ENCODE measurements around the gene FRAS1. TPM values are rescaled to one million over a fixed set of nuclear protein-coding genes. Genes with fewer than 3 reads are reported as not detected.
"Not testable (repeated sequence)": the region's sequence is repeated elsewhere in the genome, so short reads cannot be mapped to it uniquely, and the experiment has no call there.

The FRAS1 gene
- total RNA-seq, 2 donors from 2014 or later = 2.1 to 4.0 TPM

- no peak overlapping the region for H3K9ac ChIP-seq (ENCODE audit: low read depth in 2 of 2, low read length in 2 of 2)
- H3K27ac ChIP-seq = no peak overlapping the region
- intact Hi-C loops (cut with DNase I) = no loop called here
- no peak overlapping the region for H3K4me3 ChIP-seq
- DNase-seq = no peak
- H3K4me1 ChIP-seq = no peaks in the 10 kb centered on the region
- no peaks in the 10 kb centered on the region for H3K27me3 ChIP-seq
- TF ChIP-seq, protein P1, sequence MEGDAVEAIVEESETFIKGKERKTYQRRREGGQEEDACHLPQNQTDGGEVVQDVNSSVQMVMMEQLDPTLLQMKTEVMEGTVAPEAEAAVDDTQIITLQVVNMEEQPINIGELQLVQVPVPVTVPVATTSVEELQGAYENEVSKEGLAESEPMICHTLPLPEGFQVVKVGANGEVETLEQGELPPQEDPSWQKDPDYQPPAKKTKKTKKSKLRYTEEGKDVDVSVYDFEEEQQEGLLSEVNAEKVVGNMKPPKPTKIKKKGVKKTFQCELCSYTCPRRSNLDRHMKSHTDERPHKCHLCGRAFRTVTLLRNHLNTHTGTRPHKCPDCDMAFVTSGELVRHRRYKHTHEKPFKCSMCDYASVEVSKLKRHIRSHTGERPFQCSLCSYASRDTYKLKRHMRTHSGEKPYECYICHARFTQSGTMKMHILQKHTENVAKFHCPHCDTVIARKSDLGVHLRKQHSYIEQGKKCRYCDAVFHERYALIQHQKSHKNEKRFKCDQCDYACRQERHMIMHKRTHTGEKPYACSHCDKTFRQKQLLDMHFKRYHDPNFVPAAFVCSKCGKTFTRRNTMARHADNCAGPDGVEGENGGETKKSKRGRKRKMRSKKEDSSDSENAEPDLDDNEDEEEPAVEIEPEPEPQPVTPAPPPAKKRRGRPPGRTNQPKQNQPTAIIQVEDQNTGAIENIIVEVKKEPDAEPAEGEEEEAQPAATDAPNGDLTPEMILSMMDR (IDR thresholded peaks at IDR 0.05) = no peak
- no peaks in the 10 kb centered on the region for H3K9me3 ChIP-seq
- no peaks in the 10 kb centered on the region for H3K36me3 ChIP-seq
Measured at GRCh38 chr4:78267790-78268189, 210.7 kb downstream of the FRAS1 start.

- no peak overlapping the region for H3K27ac ChIP-seq
Measured at GRCh38 chr4:78268597-78268996, 211.5 kb downstream of the FRAS1 start.

DNA sequence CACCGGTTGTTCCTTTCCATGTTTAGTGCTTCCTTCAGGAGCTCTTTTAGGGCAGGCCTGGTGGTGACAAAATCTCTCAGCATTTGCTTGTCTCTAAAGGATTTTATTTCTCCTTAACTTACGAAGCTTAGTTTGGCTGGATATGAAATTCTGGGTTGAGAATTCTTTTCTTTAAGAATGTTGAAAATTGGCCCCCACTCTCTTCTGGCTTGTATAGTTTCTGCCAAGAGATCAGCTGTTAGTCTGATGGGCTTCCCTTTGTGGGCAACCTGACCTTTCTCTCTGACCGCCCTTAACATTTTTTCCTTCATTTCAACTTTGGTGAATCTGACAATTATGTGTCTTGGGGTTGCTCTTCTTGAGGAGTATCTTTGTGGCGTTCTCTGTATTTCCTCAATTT lies 218.3 kb downstream of the FRAS1 start:
- H3K27me3 ChIP-seq; H3K9ac ChIP-seq (ENCODE audit: low read depth in 2 of 2, low read length in 2 of 2); H3K36me3 ChIP-seq; H3K4me3 ChIP-seq; intact Hi-C loops (cut with DNase I); DNase-seq; H3K27ac ChIP-seq; H3K4me1 ChIP-seq; H3K9me3 ChIP-seq: not testable (repeated sequence)

More at GRCh38 chr4:78268597-78268996, 211.5 kb downstream of the FRAS1 start:
- no peak overlapping the region for H3K4me3 ChIP-seq
- intact Hi-C loops (cut with DNase I) = no loop called here
- no peak overlapping the region for H3K9ac ChIP-seq (ENCODE audit: low read depth in 2 of 2, low read length in 2 of 2)
- no peaks in the 10 kb centered on the region for H3K9me3 ChIP-seq
- H3K27me3 ChIP-seq = no peaks in the 10 kb centered on the region
- no peaks in the 10 kb centered on the region for H3K4me1 ChIP-seq
- H3K36me3 ChIP-seq = no peaks in the 10 kb centered on the region
- TF ChIP-seq, protein P1 (IDR thresholded peaks at IDR 0.05) = no peak
- DNase-seq = no peak

GRCh38 chr4:78286281-78286680 lies 229.2 kb downstream of the FRAS1 start:
- no peaks in the 10 kb centered on the region for H3K9me3 ChIP-seq
- no peak overlapping the region for H3K4me3 ChIP-seq
- no peaks in the 10 kb centered on the region for H3K36me3 ChIP-seq
- no peaks in the 10 kb centered on the region for H3K4me1 ChIP-seq
- DNase-seq = no peak
- no peak overlapping the region for H3K9ac ChIP-seq (ENCODE audit: low read depth in 2 of 2, low read length in 2 of 2)
- H3K27me3 ChIP-seq = no peaks in the 10 kb centered on the region
- intact Hi-C loops (cut with DNase I) = no loop called here
- TF ChIP-seq, protein P1 (IDR thresholded peaks at IDR 0.05) = no peak
- no peak overlapping the region for H3K27ac ChIP-seq

DNA sequence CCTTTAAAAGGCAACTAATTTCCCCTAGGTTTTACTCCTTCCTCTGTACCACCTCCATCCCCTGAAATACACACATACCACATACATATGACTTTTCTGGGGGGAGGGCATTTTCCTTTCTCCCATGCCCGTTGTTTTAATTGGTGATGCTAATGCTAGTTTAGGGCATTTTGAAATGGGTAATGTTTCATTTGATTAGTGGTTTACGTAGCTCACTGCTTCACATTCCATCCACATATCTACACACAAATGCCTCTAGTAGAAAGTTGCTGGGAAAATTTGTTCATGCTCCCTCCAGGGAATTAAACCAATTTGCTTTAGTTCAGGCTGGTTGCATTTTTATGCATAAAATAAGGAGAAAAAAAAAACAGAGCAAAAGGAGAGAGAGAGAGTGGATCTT lies 231.2 kb downstream of the FRAS1 start:
- DNase-seq = no peak
- no peak overlapping the region for H3K9ac ChIP-seq (ENCODE audit: low read depth in 2 of 2, low read length in 2 of 2)
- intact Hi-C loops (cut with DNase I) = no loop called here
- TF ChIP-seq, protein P1 (IDR thresholded peaks at IDR 0.05) = no peak
- no peak overlapping the region for H3K4me3 ChIP-seq
- no peak overlapping the region for H3K27ac ChIP-seq
- H3K36me3 ChIP-seq = no peaks in the 10 kb centered on the region
- H3K9me3 ChIP-seq = no peaks in the 10 kb centered on the region
- no peaks in the 10 kb centered on the region for H3K27me3 ChIP-seq
- no peaks in the 10 kb centered on the region for H3K4me1 ChIP-seq

GRCh38 chr4:78291277-78291676 lies 234.2 kb downstream of the FRAS1 start:
- intact Hi-C loops (cut with DNase I) = no loop called here
- H3K4me1 ChIP-seq = no peaks in the 10 kb centered on the region
- TF ChIP-seq, protein P1 (IDR thresholded peaks at IDR 0.05) = no peak
- no peaks in the 10 kb centered on the region for H3K9me3 ChIP-seq
- H3K27ac ChIP-seq = no peak overlapping the region
- no peak overlapping the region for H3K4me3 ChIP-seq
- no peak overlapping the region for H3K9ac ChIP-seq (ENCODE audit: low read depth in 2 of 2, low read length in 2 of 2)
- no peak for DNase-seq
- H3K36me3 ChIP-seq = no peaks in the 10 kb centered on the region
- no peaks in the 10 kb centered on the region for H3K27me3 ChIP-seq
